ENCODE measurements around the gene TSPEAR.

DNA sequence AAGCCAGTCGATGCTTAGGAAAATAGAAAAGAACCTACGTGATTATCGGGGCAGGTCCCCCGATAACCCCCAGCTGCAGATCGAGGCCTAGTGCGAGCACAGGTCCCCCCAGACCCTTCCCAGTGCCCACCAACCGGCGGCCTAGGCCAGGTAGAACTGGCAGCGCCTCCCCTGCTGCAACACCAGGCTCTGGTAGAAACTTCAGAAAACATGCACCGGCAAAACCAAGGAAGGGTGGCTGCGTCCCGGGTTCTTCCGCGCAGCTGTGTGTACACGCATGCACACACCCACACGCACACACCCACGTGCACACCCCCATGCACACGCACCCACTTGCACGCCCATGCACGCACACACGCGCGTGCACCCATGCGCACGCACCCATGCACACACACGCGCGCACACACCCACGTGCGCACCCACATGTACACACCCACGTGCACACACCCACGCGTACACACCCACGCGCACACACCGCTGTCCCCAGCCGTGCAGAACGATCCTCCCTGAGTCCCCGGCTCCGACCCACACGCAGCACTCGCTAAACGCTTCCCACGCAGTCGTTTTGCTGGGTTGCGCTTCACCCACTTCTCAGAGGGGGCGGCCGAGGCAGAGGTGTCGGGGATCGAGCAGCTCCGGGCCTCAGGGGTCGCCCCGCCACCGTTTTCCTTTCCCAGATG, 5.2 kb downstream of the TSPEAR start:
- TF ChIP-seq, protein P1, sequence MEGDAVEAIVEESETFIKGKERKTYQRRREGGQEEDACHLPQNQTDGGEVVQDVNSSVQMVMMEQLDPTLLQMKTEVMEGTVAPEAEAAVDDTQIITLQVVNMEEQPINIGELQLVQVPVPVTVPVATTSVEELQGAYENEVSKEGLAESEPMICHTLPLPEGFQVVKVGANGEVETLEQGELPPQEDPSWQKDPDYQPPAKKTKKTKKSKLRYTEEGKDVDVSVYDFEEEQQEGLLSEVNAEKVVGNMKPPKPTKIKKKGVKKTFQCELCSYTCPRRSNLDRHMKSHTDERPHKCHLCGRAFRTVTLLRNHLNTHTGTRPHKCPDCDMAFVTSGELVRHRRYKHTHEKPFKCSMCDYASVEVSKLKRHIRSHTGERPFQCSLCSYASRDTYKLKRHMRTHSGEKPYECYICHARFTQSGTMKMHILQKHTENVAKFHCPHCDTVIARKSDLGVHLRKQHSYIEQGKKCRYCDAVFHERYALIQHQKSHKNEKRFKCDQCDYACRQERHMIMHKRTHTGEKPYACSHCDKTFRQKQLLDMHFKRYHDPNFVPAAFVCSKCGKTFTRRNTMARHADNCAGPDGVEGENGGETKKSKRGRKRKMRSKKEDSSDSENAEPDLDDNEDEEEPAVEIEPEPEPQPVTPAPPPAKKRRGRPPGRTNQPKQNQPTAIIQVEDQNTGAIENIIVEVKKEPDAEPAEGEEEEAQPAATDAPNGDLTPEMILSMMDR (IDR thresholded peaks at IDR 0.05), result no peak
- no peak for TF ChIP-seq POLR2A (IDR thresholded peaks at IDR 0.05)
